Measurements from ENCODE around the gene ATP9B.
"Not testable (repeated sequence)": the region's sequence is repeated elsewhere in the genome, so short reads cannot be mapped to it uniquely, and the experiment has no call there.

Gene ATP9B

DNA sequence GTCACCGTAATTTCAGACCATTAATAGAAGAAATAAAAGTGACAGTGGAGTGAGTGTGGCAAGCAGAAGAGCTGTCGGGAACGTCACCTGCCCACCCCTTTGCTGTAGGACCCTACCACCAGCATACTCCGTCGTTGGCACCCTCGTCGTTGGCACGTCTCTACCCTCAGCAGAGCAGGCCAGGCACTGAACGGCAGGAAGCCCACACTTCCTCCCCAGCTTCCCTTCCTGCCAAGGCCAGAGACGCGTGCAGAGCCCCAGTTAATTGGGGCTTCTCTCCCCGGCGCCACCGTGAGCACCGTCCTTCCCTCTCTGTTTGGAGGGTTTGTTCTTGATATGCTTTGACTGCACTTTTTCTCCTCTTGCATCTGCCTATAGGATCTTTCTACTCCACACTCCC, 299.5 kb downstream of the ATP9B start:
- DNase-seq: no peak

GRCh38 chr18:79371561-79372121, 302.4 kb downstream of the ATP9B start:
- DNase-seq: no peak

GRCh38 chr18:79372461-79372860, 303.3 kb downstream of the ATP9B start:
- no peak for DNase-seq

DNA sequence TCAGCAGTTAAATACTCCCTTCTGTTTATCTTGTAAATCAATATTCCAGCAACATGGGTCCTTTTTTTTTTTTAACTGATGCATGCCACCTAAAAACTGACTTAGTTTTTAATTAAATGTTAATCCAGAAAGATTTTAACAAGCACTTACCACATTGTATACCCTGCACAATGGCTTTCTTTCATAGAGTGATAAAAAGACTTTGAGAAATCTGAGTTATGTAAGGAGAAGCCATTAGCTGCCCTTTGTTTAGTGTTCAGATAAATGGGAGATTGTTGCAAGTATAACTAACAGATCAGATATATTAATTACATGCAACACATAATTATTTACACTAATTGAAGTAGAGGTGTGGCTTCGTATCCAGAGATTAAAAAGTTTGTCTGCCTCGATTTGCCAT, 303.8 kb downstream of the ATP9B start:
- DNase-seq: no peak

DNA sequence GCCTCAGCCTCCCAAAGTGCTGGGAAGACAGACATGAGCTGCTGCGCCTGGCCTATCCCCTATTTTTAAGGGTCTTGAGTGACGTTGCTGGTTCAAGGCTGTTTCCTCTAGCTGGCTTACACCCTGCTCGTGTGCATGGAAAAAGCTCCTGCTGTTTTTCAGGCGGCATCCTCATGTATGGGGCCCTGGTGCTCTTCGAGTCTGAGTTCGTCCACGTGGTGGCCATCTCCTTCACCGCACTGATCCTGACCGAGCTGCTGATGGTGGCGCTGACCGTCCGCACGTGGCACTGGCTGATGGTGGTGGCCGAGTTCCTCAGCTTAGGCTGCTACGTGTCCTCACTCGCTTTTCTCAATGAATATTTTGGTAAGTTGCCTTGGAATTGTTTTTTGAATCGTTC, 304.5 kb downstream of the ATP9B start:
- DNase-seq: no peak

DNA sequence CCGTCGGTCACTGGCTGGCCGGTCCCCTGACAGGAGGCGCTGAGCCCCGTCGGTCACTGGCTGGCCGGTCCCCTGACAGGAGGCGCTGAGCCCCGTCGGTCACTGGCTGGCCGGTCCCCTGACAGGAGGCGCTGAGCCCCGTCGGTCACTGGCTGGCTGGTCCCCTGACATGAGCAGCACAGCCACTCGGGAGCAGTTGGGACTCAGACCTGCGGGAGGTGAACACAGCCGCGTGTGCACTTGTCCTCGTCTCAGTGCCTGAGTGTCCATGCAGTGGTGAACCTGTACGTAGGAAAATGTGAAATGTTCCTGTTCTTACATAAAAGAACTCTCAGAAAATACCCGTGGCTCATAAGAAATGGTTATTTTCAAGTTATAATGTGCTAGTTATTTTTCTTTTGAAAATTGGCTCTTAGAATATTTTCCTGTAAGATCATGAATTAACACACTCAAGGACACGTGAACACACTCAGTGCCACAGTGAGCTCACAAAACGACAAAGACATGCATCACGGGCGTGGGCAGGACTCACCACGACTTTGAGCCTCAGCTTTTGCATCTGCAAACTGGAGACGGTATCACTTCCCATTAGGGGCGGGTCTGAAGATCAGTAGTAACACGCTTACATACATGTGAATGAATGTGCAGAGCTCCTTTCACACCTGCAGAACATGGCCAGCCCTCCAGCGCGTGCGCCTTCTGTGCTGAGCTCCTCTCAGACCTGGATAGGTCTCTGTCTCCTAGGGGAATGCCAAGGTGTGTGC, 305.4 kb downstream of the ATP9B start:
- no peak for DNase-seq

GRCh38 chr18:79375441-79376154, 306.4 kb downstream of the ATP9B start:
- DNase-seq: no peak

GRCh38 chr18:79376661-79377060, 307.5 kb downstream of the ATP9B start:
- not testable (repeated sequence) for DNase-seq

- DNase-seq: no peak
These were observed 308.1 kb downstream of the ATP9B start for GRCh38 chr18:79377187-79377891.

- DNase-seq: no peak
These were observed 309.5 kb downstream of the ATP9B start for GRCh38 chr18:79378536-79379250.

DNA sequence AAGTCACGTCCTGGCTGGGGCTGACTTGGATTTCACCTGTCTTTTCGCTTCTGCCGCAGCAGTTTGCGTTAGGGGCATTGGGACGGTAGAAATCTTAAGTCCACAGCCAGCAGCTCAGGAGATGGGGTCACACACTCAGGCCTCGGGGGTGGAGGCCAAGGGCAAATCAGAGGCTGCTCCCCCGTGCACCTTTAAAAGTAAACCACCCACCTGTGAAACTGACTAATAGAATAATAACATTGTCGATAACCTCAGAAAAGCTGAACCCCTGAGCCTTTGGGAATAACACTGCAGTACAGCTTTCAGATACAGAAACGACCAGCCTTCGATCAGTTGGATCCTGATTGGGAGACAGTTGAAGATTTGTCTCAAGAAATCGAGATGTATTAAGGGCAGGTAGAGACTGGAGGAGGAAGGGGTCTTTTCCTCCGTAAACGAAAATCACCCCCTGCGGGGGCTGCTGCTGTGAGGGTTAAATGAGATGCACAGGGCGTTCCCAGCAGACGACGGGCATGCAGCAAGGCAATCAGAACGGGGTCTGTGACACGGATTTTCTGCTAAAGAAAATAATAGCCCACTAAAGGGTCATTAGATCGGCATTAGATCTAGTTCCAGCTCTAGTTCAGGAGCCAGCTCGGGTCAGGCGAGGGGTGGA, 310.2 kb downstream of the ATP9B start:
- no peak for DNase-seq

GRCh38 chr18:79379931-79380815, 311.0 kb downstream of the ATP9B start:
- no peak for DNase-seq

- peak; percentile 69 for DNase-seq
These were observed 311.9 kb downstream of the ATP9B start for GRCh38 chr18:79380816-79381806.

DNA sequence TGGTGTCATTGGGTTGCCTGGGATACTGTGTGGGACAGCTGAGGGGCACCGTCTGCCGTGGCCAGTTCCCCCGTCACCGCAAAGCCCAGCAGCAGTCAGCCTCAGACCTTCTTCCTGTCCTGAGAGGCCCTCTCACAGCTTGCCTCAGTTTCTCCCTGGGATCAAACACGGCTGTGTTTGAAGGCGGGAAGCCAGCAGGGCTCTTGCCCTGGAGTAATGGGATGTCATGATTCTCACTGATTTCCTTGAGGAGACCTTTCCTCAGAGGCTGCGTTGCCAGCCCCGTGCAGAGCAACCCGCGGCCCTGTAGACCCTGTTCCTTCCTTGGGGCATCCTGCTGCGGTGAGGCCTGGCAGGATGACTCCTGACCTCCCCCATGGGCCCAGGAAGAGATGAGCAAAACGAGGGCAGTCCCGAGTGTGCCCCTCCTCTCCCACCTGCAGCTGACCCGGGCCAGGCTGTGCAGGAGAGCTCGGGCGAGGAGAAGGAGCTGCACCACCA, 312.7 kb downstream of the ATP9B start:
- no peak for DNase-seq

GRCh38 chr18:79382681-79383387, 313.6 kb downstream of the ATP9B start:
- DNase-seq: no peak

GRCh38 chr18:79383388-79384056, 314.3 kb downstream of the ATP9B start:
- no peak for DNase-seq

GRCh38 chr18:79384151-79384807, 315.1 kb downstream of the ATP9B start:
- DNase-seq: peak; percentile 73

DNA sequence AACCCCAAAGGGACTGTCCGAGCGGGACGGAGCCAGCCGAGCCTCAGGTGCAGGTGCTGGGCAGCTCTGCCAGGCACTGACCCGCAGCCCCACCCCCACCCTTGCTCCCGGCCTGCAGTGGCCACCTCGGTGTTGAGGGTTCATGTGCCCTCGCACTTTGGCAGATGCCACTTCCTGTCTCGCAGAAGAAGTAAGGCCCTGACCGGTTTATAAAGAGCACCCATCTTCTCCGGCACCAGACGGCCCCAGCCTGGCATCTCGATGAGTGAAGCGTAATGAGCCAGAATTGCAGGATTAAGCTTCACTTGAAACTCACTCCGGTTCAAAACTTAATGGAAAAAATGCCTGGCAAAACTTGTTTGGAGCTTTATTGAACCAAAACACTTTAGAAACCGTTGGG, 315.6 kb downstream of the ATP9B start:
- peak; percentile 46 for DNase-seq

All from NCI-H146 (cell line).